HG03175 (cell line): Measurements from ENCODE around the gene SELENOS.
"Not testable (repeated sequence)": the region's sequence is repeated elsewhere in the genome, so short reads cannot be mapped to it uniquely, and the experiment has no call there.

Experiments
- ATAC-seq: cut with Tn5 transposase; IDR thresholded peaks from one replicate; pipeline ENCODE4 v1.9.1; 2021; ENCODE audit warnings: mild to moderate bottlenecking, moderate library complexity; ENCODE audit not compliant: unreplicated experiment

SELENOS gene

GRCh38 chr15:101310161-101310480 is 32.8 kb upstream of the SELENOS start:
- ATAC-seq: no peak

- ATAC-seq: no peak
Measured at GRCh38 chr15:101309436-101310160, 32.3 kb upstream of the SELENOS start.

- ATAC-seq: no peak
Measured at GRCh38 chr15:101308604-101309435, 31.5 kb upstream of the SELENOS start.

GRCh38 chr15:101307897-101308603 is 30.8 kb upstream of the SELENOS start:
- no peak for ATAC-seq

- no peak for ATAC-seq
Measured at GRCh38 chr15:101307048-101307896, 30.0 kb upstream of the SELENOS start.

GRCh38 chr15:101306341-101307047 is 29.2 kb upstream of the SELENOS start:
- no peak for ATAC-seq

GRCh38 chr15:101305820-101306255 is 28.6 kb upstream of the SELENOS start:
- no peak for ATAC-seq

GRCh38 chr15:101303408-101303807 is 26.1 kb upstream of the SELENOS start:
- no peak for ATAC-seq

- ATAC-seq: no peak
Measured at GRCh38 chr15:101296418-101297405, 19.4 kb upstream of the SELENOS start.

GRCh38 chr15:101295607-101296161 is 18.4 kb upstream of the SELENOS start:
- no peak for ATAC-seq

GRCh38 chr15:101294731-101295606 is 17.7 kb upstream of the SELENOS start, which contains the start of gene SNRPA1:
Gene SNRPA1, minus strand, starts transcription at chr15:101295248. Its CDS starts 70 bp downstream, at chr15:101295178.
- ATAC-seq: peak; percentile 74

GRCh38 chr15:101293122-101293521 is 15.8 kb upstream of the SELENOS start:
- peak; percentile 19 for ATAC-seq

GRCh38 chr15:101288905-101289513 is 11.7 kb upstream of the SELENOS start:
- no peak for ATAC-seq

- ATAC-seq: not testable (repeated sequence)
Measured at GRCh38 chr15:101287342-101287741, 10.1 kb upstream of the SELENOS start.

- no peak for ATAC-seq
Measured at GRCh38 chr15:101286471-101287114, 9.3 kb upstream of the SELENOS start.

GRCh38 chr15:101283931-101284330 is 6.6 kb upstream of the SELENOS start:
- ATAC-seq: no peak

- no peak for ATAC-seq
Measured at GRCh38 chr15:101280007-101280406, 2.7 kb upstream of the SELENOS start.
